Ishikawa (cell line): ENCODE measurements around the gene FGF12.

Experiments used
- CEBPB ChIP-seq: IDR thresholded peaks from 2 replicates; pipeline ENCODE4 v1.6.1; 2012
- CREB1 ChIP-seq: IDR thresholded peaks from 2 replicates; pipeline ENCODE4 v1.6.1; 2012; ENCODE audit warnings: low read depth
- EGR1 ChIP-seq: IDR thresholded peaks from 2 replicates; pipeline ENCODE4 v1.6.1; 2012
- EP300 ChIP-seq: IDR thresholded peaks from 2 replicates; pipeline ENCODE4 v1.6.1; 2012; ENCODE audit warnings: borderline replicate concordance
- MAX ChIP-seq: IDR thresholded peaks from 2 replicates; pipeline ENCODE4 v1.6.1; 2012
- NFIC ChIP-seq: IDR thresholded peaks from 2 replicates; pipeline ENCODE4 v1.6.1; 2012
- RAD21 ChIP-seq: IDR thresholded peaks from 2 replicates; pipeline ENCODE4 v1.6.1; 2012; ENCODE audit warnings: low read depth
- TAF1 ChIP-seq: IDR thresholded peaks from 2 replicates; pipeline ENCODE4 v1.6.1; 2012; ENCODE audit warnings: low read depth, mild to moderate bottlenecking
- TCF12 ChIP-seq: IDR thresholded peaks from 2 replicates; pipeline ENCODE4 v1.6.1; 2012; ENCODE audit warnings: low read depth
- TEAD4 ChIP-seq: IDR thresholded peaks from 2 replicates; pipeline ENCODE4 v1.6.1; 2012
- USF1 ChIP-seq: IDR thresholded peaks from 2 replicates; pipeline ENCODE4 v1.6.1; 2012
- YY1 ChIP-seq: IDR thresholded peaks from 2 replicates; pipeline ENCODE4 v1.6.1; 2012; ENCODE audit warnings: low read depth
- ZBTB7A ChIP-seq: IDR thresholded peaks from 2 replicates; pipeline ENCODE4 v1.6.1; 2012; ENCODE audit warnings: low read depth
- TF ChIP-seq, protein P1 (sequence below): IDR thresholded peaks from 2 replicates; pipeline ENCODE4 v1.6.1; 2012; ENCODE audit warnings: low read depth, mild to moderate bottlenecking

Gene FGF12

DNA sequence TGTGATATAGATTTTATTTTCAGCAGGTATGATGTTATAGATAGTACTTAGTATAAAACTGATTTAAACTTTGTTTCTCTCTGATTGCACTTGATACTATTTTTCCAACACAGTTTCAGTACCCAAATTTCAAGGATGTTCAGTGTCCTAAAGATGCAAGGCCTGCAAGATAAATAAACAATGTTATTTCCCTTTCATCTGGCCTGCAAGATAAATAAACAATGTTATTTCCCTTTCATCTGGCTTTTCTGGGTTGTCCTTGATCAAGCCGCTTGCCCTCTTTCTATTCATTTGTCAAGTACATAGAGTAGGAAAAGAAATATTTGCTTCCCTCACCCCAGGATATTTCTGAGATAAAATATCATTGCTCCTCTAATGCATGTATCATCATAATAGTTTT lies 571.0 kb downstream of the FGF12 start:
- TF ChIP-seq MAX (no peak), TCF12 (no peak), CREB1 (no peak)

- TF ChIP-seq CEBPB (no peak), CREB1 (no peak), RAD21 (no peak), MAX (no peak), TAF1 (no peak), TEAD4 (no peak), EGR1 (no peak), USF1 (no peak)
- TF ChIP-seq, protein P1, sequence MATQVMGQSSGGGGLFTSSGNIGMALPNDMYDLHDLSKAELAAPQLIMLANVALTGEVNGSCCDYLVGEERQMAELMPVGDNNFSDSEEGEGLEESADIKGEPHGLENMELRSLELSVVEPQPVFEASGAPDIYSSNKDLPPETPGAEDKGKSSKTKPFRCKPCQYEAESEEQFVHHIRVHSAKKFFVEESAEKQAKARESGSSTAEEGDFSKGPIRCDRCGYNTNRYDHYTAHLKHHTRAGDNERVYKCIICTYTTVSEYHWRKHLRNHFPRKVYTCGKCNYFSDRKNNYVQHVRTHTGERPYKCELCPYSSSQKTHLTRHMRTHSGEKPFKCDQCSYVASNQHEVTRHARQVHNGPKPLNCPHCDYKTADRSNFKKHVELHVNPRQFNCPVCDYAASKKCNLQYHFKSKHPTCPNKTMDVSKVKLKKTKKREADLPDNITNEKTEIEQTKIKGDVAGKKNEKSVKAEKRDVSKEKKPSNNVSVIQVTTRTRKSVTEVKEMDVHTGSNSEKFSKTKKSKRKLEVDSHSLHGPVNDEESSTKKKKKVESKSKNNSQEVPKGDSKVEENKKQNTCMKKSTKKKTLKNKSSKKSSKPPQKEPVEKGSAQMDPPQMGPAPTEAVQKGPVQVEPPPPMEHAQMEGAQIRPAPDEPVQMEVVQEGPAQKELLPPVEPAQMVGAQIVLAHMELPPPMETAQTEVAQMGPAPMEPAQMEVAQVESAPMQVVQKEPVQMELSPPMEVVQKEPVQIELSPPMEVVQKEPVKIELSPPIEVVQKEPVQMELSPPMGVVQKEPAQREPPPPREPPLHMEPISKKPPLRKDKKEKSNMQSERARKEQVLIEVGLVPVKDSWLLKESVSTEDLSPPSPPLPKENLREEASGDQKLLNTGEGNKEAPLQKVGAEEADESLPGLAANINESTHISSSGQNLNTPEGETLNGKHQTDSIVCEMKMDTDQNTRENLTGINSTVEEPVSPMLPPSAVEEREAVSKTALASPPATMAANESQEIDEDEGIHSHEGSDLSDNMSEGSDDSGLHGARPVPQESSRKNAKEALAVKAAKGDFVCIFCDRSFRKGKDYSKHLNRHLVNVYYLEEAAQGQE, result no peak
These were observed 572.1 kb downstream of the FGF12 start for GRCh38 chr3:192155194-192155593.

DNA sequence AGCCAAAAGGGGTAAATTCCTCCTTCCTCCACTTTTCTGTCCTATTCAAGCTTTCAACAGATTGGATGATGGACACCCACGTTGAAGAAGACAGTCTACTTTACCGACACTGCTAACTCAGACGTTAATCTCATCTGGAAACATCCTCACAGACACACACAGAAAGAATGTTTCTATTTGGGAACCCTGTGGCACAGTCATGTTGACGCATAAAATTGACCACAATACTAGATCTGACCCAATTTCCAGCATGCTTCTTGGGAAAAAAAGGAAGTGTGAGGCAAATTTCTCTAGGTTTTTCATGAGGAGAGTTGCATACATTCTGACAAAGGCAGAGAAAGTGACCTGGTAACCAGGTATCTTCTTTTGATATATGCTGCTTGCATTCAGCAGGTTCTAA lies 594.1 kb downstream of the FGF12 start:
- TF ChIP-seq EP300 (no peak), CEBPB (no peak), MAX (no peak), TEAD4 (no peak), EGR1 (no peak)

DNA sequence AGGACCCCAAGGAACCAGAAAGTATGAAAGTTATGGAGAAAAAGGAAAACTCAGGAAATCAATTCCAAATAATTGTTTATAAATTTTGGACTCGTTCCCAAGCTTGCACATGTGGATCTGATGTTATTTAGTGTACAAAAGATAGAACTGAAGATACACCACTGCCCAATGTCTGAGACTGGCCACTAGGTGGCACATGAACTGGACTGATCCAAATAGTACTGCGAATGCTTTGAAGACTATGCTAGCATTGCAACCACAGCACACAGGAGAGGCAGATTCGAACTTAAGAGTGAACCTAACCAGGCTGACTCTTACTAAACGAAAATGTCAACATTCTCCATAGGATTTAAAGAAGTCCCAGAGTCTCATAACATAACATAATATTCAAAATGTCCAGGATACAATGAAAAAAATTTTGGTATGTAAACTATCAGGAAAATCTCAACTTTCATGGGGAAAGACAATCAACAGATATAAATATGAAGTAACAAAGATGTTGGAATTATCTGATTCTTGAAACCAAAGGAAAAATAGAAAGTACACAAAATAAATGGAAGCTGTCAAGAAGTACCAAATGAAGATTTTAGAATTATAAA lies 596.7 kb downstream of the FGF12 start:
- TF ChIP-seq TAF1 (no peak), RAD21 (peak; percentile 66), NFIC (0 out of 2 replicates have a peak, but pooled peaks have one; percentile 18)

GRCh38 chr3:192129586-192129985 lies 597.8 kb downstream of the FGF12 start:
- TF ChIP-seq RAD21, result no peak
- TF ChIP-seq YY1, result no peak
- no peak for TF ChIP-seq USF1
- TF ChIP-seq CREB1, result no peak
- TF ChIP-seq TEAD4, result no peak
- TF ChIP-seq MAX, result no peak
- TF ChIP-seq, protein P1, result no peak

GRCh38 chr3:192128922-192129321 lies 598.4 kb downstream of the FGF12 start:
- no peak for TF ChIP-seq MAX
- no peak for TF ChIP-seq ZBTB7A
- TF ChIP-seq, protein P1, result no peak
- TF ChIP-seq USF1, result no peak
- no peak for TF ChIP-seq EP300
- TF ChIP-seq YY1, result no peak
- no peak for TF ChIP-seq NFIC
- no peak for TF ChIP-seq EGR1
- no peak for TF ChIP-seq RAD21
